Left renal pelvis (tissue), 4 donors: ENCODE data around the gene SAP30. TPM values are rescaled to one million over a fixed set of nuclear protein-coding genes. Genes with fewer than 3 reads are reported as not detected.
A peak's percentile ranks its signal among the peaks of the same experiment; 100 is the strongest.

Experiments
- DNase-seq, 4 donors: peaks; one replicate each; pipeline ENCODE4 v3.0.0-alpha.2; 2013; ENCODE audit warnings: low read depth in 4 of 4, low spot score in 3 of 4
- polyA plus RNA-seq, 4 donors: library from polyadenylated mRNA; unstranded; fragments of 120-200 nt; gene quantifications; one replicate each; pipeline ENCODE4 v1.2.1, GENCODE V29; 2013; ENCODE audit not compliant: insufficient read length in 4 of 4

The SAP30 gene
- 10 to 100 TPM; 10.9 to 14.1 (median 13.3) TPM for polyA plus RNA-seq

GRCh38 chr4:173370477-173371291, at the start of gene SAP30:
TSS of gene SAP30 (plus strand) at chr4:173370954. CDS start at chr4:173371183, 229 bp downstream.
- DNase-seq = peak; percentile 96 to 98 (median 97)

- DNase-seq = no peak
Measured at GRCh38 chr4:173325007-173325736, 45.6 kb upstream of the SAP30 start.

- no peak for DNase-seq
Measured at GRCh38 chr4:173328236-173328901, 42.4 kb upstream of the SAP30 start.

- DNase-seq = no peak
Measured at GRCh38 chr4:173330590-173330989, 40.2 kb upstream of the SAP30 start.

GRCh38 chr4:173332021-173332487, 38.7 kb upstream of the SAP30 start:
- DNase-seq = no peak

- DNase-seq = no peak
Measured at GRCh38 chr4:173332963-173333657, 37.6 kb upstream of the SAP30 start.

GRCh38 chr4:173333658-173334084, 37.1 kb upstream of the SAP30 start:
- DNase-seq = peak in 2 of 4 donors; percentile 24 to 29

- peak; percentile 99 to 100 (median 100) for DNase-seq
Measured at GRCh38 chr4:173334085-173334890, 36.5 kb upstream of the SAP30 start, which contains the start of gene HMGB2. TSS of gene HMGB2 (minus strand) at chr4:173334358. CDS start at chr4:173333649, 709 bp downstream.

- DNase-seq = peak; percentile 68 to 82 (median 74)
Measured at GRCh38 chr4:173334891-173335752, 35.6 kb upstream of the SAP30 start.

- no peak for DNase-seq
Measured at GRCh38 chr4:173337463-173337862, 33.3 kb upstream of the SAP30 start.

GRCh38 chr4:173343832-173344397, 26.8 kb upstream of the SAP30 start:
- DNase-seq = no peak

GRCh38 chr4:173345648-173346047, 25.1 kb upstream of the SAP30 start:
- DNase-seq = no peak

- DNase-seq = no peak
Measured at GRCh38 chr4:173346074-173346473, 24.7 kb upstream of the SAP30 start.

- DNase-seq = no peak
Measured at GRCh38 chr4:173347467-173347866, 23.3 kb upstream of the SAP30 start.

- DNase-seq = no peak
Measured at GRCh38 chr4:173357939-173358338, 12.8 kb upstream of the SAP30 start.

- DNase-seq = no peak
Measured at GRCh38 chr4:173360587-173361221, 10.1 kb upstream of the SAP30 start.

- no peak for DNase-seq
Measured at GRCh38 chr4:173362666-173363065, 8.1 kb upstream of the SAP30 start.
